ENCODE measurements around the gene C1R.

DNA sequence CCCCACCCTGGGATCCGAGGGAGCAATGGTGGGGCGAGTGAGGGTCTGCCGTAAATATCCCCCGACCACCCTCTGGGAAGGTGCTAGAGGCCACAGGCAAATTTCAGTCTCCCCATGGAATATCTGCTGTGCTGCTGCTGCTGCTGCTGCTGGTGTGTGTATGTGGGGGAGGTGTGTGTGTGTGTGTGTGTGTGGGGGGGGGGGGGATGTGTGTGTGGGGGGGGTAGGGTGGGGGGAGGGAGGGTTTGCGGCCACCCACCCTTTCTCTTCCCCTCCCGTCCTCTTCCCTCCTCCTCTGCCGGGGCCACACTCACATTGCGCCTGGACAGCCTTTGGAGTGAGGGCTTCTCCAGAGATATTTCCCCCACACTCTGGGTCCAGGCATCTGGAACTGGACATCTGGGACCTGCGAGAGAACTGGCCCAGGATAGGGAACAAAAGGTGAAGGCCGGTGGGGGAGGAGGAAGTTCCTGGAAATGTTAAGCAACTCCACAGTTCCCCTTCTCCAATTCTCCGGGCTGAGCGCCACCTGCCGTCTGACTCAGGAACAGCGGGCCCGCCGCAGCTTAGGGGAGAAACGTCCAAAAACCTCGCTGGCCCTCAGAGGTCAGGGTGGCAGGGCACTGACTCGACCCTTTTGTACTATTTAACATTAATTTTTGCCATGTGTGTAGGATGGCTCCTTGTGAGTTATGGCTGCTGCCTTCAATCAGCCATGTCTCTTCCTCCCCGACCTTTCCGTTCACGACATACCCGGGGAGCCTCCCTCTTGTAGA, 16.7 kb upstream of the C1R start, which contains the start of gene C1RL:
- TF ChIP-seq, protein P1, sequence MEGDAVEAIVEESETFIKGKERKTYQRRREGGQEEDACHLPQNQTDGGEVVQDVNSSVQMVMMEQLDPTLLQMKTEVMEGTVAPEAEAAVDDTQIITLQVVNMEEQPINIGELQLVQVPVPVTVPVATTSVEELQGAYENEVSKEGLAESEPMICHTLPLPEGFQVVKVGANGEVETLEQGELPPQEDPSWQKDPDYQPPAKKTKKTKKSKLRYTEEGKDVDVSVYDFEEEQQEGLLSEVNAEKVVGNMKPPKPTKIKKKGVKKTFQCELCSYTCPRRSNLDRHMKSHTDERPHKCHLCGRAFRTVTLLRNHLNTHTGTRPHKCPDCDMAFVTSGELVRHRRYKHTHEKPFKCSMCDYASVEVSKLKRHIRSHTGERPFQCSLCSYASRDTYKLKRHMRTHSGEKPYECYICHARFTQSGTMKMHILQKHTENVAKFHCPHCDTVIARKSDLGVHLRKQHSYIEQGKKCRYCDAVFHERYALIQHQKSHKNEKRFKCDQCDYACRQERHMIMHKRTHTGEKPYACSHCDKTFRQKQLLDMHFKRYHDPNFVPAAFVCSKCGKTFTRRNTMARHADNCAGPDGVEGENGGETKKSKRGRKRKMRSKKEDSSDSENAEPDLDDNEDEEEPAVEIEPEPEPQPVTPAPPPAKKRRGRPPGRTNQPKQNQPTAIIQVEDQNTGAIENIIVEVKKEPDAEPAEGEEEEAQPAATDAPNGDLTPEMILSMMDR (IDR thresholded peaks at IDR 0.05 in 8 of 11, conservative IDR thresholded peaks at IDR 0.05 in 3 of 11) = peak; percentile 97 to 99 (median 98)
- peak in 1 of 3 donors; percentile 29 for TF ChIP-seq POLR2A (IDR thresholded peaks at IDR 0.05)
- peak; percentile 69 to 86 (median 84) for TF ChIP-seq POLR2AphosphoS5 (IDR thresholded peaks at IDR 0.05)
